Type B pancreatic cell (in vitro differentiated cells): ENCODE measurements around the gene ZBTB47. TPM values are rescaled to one million over a fixed set of nuclear protein-coding genes. Genes with fewer than 3 reads are reported as not detected.

Experiments
- DNase-seq: peaks from one replicate; pipeline ENCODE4 v3.0.0; 2021; ENCODE audit warnings: mixed read lengths; ENCODE audit not compliant: unreplicated experiment; ENCODE audit errors: extremely low spot score
- H3K27ac Mint-ChIP-seq: 2 replicates; pipeline ENCODE4 v1.8.0; 2021; ENCODE audit warnings: mild to moderate bottlenecking, mixed read lengths
- H3K27me3 Mint-ChIP-seq: 2 replicates; pipeline ENCODE4 v1.8.0; 2021; ENCODE audit warnings: mixed read lengths
- H3K36me3 Mint-ChIP-seq: 2 replicates; pipeline ENCODE4 v1.8.0; 2021; ENCODE audit warnings: mixed read lengths
- H3K4me1 Mint-ChIP-seq: one replicate; pipeline ENCODE4 v1.8.0; 2021; ENCODE audit warnings: mixed read lengths; ENCODE audit not compliant: unreplicated experiment
- H3K4me3 Mint-ChIP-seq: 2 replicates; pipeline ENCODE4 v1.8.0; 2021; ENCODE audit warnings: mild to moderate bottlenecking, mixed read lengths
- H3K9me3 Mint-ChIP-seq: 2 replicates; pipeline ENCODE4 v1.8.0; 2021; ENCODE audit warnings: mixed read lengths
- total RNA-seq: library from RNA; stranded (reverse); gene quantifications from 2 replicates; pipeline ENCODE4 v1.2.1, GENCODE V29; 2021; ENCODE audit warnings: low replicate concordance
- TF ChIP-seq, protein P1 (sequence below): fragments of 200-600 bp; sonication (generic); conservative IDR thresholded peaks from 2 replicates; pipeline ENCODE4 v1.5.0; 2021; ENCODE audit warnings: antibody characterized with exemption, mild to moderate bottlenecking

ZBTB47 gene
- total RNA-seq, 1 donor from 2014 or later = 8.1 TPM

DNA sequence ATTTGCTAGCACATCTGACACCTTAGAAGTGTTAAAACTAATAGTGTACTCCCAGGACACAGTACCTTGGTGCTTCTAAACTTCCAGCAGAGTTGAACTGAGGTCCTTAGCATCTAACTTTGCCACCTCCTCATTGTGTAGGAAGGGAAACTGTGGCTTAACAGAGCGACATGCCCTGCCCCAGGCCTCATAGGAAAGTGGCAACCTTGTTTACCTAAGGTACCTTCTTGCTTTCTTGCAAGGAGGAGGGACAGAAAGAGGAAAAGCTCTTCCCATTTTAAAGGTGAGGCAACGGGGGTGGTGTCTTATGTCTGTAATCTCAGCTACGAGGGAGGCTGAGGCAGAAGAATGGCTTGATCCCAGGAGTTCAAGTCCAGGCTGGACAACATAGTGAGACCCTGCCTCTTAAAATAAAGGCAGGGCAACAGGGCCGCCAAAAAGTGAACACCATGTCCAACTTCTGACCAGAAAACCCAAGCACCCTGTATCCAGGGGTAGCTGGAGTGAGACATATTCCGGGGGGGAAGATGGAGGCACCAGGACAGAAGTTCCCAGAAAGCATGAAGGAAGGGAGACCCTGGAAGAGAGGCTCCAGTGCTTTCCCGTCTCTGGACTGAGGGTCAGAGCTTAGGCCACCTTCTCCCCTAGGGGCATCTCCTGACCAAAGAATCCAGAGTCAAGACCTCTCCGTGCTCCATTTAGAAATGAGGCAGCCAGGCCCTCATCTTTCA is 31.3 kb downstream of the ZBTB47 start:
- no peak overlapping the region for H3K4me3 Mint-ChIP-seq
- H3K36me3 Mint-ChIP-seq = no peaks in the 10 kb centered on the region
- no peaks in the 10 kb centered on the region for H3K9me3 Mint-ChIP-seq
- TF ChIP-seq, protein P1, sequence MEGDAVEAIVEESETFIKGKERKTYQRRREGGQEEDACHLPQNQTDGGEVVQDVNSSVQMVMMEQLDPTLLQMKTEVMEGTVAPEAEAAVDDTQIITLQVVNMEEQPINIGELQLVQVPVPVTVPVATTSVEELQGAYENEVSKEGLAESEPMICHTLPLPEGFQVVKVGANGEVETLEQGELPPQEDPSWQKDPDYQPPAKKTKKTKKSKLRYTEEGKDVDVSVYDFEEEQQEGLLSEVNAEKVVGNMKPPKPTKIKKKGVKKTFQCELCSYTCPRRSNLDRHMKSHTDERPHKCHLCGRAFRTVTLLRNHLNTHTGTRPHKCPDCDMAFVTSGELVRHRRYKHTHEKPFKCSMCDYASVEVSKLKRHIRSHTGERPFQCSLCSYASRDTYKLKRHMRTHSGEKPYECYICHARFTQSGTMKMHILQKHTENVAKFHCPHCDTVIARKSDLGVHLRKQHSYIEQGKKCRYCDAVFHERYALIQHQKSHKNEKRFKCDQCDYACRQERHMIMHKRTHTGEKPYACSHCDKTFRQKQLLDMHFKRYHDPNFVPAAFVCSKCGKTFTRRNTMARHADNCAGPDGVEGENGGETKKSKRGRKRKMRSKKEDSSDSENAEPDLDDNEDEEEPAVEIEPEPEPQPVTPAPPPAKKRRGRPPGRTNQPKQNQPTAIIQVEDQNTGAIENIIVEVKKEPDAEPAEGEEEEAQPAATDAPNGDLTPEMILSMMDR = no peak
- peaks cover 6% of the 10 kb centered on the region for H3K4me1 Mint-ChIP-seq
- no peak for DNase-seq
- peak overlapping the region; percentile 94 for H3K27ac Mint-ChIP-seq
- peaks cover 13% of the 10 kb centered on the region for H3K27me3 Mint-ChIP-seq

DNA sequence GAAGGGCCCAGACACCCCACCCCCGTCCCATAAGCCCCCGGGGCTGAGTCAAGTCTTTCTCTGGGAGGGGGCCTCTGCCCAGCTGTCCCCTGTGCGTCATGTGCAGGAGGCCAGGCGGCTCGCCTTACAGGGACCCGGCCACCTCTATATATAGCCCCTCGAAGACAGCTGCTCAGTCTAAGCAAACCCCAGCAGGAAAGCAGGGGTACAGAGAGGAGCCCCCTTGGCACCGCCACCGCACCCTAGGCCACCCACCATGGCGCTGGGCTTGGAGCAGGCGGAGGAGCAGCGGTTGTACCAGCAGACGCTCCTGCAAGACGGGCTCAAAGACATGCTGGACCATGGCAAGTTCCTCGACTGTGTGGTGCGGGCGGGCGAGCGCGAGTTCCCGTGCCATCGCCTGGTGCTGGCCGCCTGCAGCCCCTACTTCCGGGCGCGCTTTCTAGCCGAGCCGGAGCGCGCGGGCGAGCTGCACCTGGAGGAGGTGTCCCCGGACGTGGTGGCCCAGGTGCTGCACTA is 31.9 kb downstream of the ZBTB47 start, which contains the start of gene KLHL40:
Gene KLHL40 (plus strand): TSS at position 175 of the 519 bp plus-strand sequence. CDS start 82 bp downstream, at position 257.
- Mint-ChIP-seq H3K4me3 (no peak within 1 kb of the TSS), H3K27me3 (peaks cover 13% of the 10 kb centered on the region), H3K9me3 (no peaks in the 10 kb centered on the region), H3K4me1 (peaks cover 6% of the 10 kb centered on the region), H3K36me3 (no peaks in the 10 kb centered on the region), H3K27ac (peak within 1 kb of the TSS; percentile 94)
- TF ChIP-seq, protein P1 = no peak
- no peak for DNase-seq

DNA sequence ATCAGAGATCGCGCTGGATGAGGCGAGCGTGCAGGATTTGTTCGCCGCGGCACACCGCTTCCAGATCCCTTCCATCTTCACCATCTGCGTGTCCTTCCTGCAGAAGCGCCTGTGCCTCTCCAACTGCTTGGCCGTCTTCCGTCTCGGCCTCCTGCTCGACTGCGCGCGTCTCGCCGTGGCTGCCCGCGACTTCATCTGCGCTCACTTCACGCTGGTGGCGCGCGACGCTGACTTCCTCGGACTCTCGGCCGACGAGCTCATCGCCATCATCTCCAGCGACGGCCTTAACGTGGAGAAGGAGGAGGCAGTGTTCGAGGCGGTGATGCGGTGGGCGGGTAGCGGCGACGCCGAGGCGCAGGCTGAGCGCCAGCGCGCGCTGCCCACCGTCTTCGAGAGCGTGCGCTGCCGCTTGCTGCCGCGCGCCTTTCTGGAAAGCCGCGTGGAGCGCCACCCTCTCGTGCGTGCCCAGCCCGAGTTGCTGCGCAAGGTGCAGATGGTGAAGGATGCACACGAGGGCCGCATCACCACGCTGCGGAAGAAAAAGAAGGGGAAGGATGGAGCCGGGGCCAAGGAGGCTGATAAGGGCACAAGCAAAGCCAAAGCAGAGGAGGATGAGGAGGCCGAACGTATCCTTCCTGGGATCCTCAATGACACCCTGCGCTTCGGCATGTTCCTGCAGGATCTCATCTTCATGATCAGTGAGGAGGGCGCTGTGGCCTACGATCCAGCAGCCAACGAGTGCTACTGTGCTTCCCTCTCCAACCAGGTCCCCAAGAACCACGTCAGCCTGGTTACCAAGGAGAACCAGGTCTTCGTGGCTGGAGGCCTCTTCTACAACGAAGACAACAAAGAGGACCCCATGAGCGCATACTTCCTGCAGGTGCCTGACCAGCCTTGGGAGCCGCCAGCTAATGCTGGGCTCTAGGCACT is 32.7 kb downstream of the ZBTB47 start:
- Mint-ChIP-seq H3K27ac (no peak overlapping the region), H3K4me1 (peaks cover 6% of the 10 kb centered on the region), H3K27me3 (peaks cover 19% of the 10 kb centered on the region), H3K9me3 (no peaks in the 10 kb centered on the region), H3K4me3 (no peak overlapping the region), H3K36me3 (no peaks in the 10 kb centered on the region)
- DNase-seq = no peak
- TF ChIP-seq, protein P1 = no peak

DNA sequence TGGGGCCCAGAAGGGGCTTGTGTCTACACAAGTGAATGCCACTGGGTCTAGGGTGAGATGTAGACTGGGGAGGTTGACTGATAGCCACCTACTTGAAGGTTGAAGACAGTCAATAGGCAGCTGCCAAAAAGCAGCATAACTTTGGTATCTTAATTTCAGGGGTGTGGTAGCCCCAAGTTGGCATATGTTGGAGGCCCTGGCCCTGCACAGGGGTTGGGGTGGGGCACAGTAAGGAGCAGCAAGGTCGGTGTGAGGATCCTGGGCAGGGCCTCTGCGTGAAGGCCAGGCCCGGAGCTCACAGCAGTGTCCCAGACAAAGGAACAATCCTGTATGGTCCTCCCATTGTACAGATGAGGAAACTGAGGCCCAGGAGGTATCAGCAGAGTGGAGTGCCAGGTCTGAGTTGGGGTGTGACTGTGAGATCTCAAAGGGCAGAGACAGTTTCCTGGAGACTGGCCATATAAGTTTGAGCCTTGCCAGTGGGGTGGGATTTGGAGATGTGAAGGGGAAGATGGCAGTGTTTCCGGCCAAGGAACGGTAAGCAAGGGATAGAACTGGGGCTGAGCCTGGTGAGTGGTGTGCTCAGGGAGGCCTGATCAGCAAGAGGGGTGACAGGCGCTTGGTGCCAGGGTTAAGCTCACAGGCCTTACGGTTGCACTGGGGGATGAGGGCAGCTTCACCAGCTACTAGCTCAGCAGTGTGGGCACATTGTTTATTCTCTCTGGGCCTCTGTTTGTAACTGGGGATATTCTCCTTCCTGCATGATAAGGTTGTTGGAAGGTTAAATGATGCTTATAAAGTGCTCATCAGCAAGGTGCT is 33.5 kb downstream of the ZBTB47 start:
- Mint-ChIP-seq H3K4me3 (no peak overlapping the region), H3K36me3 (no peaks in the 10 kb centered on the region), H3K27me3 (peaks cover 23% of the 10 kb centered on the region), H3K27ac (no peak overlapping the region), H3K4me1 (peaks cover 6% of the 10 kb centered on the region), H3K9me3 (no peaks in the 10 kb centered on the region)
- no peak for DNase-seq
- TF ChIP-seq, protein P1 = no peak

DNA sequence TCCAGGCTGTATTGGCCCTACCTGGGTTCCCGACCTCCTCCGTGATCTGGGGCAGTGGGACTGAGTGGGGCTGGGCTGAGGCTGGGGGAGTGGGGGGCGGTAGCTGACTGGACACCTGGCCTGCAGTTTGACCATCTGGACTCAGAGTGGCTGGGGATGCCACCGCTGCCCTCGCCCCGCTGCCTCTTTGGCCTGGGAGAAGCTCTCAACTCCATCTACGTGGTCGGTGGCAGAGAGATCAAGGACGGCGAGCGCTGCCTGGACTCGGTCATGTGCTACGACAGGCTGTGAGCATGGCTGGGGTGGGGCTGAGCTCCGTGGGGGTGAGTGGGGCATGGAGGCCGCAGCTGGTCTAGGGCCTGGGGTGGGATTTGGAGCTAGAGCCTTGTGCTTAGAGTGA is 34.5 kb downstream of the ZBTB47 start:
- TF ChIP-seq, protein P1 = no peak
- Mint-ChIP-seq H3K4me1 (peaks cover 6% of the 10 kb centered on the region), H3K4me3 (no peak overlapping the region), H3K9me3 (no peaks in the 10 kb centered on the region), H3K27ac (no peak overlapping the region), H3K27me3 (peaks cover 23% of the 10 kb centered on the region), H3K36me3 (no peaks in the 10 kb centered on the region)
- no peak for DNase-seq
